Endometrium (tissue), 2 donors: ENCODE measurements around the gene NCF2.

ENCODE experiments used
- FAIRE-seq: peaks from 2 replicates; lab custom pipeline; 2012; peaks lifted over from hg19 to GRCh38; lab: Jason Lieb, UNC
- donor health status: control.
- donor health status: control.

Gene NCF2

DNA sequence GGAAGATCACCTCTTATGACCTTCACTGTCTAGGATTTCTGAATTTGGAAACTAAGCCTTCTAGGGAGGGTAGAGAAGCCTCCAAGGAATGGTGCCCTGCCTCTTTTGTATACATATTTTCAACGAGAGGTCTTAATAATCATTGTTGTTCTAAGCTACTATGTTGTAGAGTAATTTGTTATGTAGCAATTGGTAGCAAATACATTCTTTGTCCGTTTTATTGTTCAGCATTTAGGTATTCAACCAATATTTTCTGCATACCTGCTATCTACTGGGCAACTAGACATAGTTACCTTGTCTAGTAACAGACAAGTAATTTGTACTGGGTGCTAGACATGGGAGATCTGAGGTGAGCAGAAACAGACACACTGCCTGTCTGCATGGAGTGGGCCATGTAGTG is 20.8 kb upstream of the NCF2 start:
- no peak for FAIRE-seq

DNA sequence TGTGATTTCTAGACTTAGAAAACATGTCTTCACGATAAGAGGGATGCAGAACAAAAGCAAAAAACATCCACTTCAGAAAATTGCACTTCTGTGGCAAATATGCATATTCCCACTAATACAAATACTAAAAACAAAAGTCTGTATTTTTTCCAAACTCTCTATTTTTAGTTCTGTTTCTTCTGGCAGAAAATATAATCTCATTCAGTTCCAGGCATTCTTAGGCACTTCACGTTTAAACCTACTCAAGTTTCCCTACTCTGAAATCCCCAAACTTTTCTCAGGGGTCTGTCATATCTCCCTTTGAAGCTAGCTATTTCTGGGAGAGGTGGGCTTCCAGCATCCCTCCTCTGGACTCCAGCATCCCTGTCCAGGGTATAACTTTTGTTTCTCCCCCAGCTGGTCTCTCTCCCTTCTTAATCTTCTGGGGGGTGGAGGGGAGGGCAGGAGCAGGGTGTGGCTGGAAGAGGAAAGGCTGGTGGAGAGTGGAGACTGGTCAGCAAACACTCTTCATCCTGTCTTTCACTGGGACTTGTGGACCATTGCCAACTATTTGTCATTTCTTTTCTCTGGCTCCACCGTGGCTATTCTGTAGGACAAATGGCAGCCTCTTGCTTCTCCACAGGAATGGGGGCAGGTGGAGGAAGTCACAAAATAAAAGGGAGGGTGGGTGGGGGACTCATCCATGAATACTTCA is 19.6 kb upstream of the NCF2 start:
- FAIRE-seq = no peak

DNA sequence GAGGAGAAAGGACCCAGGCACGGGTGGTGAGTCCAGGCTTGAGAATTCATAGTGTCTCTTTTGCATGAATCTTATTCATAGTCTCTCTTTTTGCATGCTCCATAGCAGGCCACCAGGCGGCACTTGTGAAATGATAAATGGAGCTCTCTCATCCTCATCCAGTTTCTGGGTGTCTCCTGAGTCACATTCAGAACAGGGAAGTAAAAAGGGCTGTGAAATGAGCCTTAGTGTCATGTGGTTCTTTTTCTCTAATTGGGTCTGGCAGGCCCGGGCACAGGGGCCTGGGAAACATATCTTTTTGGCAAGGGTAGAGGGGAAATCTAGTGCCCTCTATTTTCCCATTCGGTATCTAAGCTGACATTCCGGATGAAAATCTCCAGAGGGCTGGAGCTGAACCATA is 19.1 kb upstream of the NCF2 start:
- FAIRE-seq = no peak

DNA sequence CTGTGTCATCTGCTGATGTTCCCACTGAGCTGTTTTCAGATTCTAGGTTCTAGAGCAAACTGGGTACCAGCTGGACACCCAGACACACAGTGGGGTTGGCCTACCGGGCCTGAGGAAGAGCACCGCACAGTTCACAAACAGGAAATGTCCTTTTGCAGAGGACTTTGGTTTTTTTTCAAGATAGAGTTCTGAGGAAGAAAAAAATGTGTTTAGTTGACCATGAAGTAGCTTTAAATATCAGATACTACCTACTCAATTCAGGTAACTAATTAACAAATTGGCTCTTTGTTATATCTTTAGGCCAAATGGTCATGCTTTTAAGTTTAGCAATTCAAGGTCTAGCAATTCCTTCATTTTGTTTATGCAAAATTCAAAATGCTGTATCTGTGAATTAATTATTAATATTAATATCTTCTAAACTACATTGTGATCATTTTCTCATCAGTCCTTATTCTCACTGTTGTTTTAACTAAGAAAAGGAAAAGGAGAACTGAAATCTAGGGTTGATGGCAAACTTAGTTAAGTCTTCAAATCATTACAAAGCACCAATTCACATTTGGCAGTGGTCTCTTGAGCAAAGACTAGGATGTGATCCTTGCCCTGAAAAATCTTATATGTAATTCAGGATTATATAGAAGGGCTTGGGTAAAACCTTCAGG is 17.2 kb upstream of the NCF2 start:
- no peak for FAIRE-seq

DNA sequence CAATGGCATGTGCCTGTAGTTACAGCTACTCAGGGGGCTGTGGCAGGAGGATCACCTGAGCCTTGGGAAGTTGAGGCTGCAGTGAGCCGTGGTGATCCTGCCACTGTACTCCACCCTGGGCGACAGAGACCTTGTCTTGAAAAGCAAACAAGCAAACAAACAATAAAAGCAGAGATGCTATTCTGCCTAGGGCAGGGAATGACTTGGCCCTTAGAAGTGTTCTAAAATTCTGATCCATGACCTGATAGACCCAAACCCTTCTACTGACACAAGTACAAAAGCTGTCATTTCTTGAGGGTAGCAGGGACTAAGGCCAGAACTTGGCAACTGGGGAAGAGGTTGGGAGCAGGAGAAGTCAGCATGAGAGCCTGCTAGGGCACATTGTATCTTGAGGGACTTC is 15.6 kb upstream of the NCF2 start:
- no peak for FAIRE-seq

DNA sequence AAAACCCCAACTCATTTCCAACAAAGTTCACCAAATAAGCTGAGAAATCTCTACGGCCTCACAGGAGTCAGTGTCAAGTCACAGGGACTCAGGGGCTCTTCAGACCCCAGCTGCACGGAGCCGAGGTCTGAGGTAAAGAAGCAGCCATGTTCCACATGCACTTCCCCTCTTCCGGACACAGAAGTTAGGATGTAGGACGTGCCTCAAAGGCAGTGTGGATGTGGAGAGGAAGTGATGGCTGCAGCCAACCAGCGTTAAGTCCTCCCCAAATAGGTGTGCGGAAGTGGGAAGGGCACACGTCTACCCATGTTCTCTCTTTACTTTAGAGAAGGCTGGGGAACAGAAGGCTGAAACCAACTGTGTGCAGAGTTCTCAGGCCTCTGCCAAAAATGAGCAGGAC is 14.6 kb upstream of the NCF2 start:
- FAIRE-seq = no peak

DNA sequence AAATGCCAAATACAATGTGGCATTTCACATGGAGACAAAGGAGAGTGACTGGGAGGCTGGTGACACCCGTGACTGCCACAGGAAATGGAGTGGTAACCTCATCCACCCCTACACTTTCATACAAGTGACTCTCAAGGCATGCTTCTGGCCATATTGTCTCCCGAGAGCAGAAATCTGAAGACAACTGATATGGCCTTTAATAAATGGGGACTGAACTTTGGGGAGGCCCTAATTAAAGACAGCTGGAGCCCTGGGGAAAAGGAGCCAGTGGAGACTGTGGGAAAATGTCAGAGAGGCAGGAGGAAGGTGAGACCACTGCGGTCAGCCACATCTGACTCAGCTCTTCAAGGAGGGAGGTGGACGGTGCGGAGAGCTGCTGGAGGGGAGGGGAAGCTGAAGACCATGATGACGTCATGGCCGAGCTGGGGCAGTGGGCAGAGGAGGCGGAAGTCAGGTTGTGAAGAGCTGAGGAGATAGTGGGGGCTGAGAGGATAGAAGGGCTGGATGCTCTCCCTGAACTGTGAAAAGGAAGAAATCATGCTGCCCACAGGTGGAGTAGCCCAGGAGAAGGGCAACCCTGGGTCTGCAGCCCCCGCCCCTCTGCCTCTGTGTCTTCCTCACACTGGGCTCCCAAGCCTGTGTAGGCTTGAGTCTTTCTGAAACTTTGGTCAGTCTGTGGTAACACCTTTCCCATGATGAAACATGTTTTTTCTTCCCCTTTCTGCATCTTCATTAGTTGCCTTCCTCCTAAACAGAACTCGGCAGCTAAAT is 14.0 kb upstream of the NCF2 start:
- no peak for FAIRE-seq

DNA sequence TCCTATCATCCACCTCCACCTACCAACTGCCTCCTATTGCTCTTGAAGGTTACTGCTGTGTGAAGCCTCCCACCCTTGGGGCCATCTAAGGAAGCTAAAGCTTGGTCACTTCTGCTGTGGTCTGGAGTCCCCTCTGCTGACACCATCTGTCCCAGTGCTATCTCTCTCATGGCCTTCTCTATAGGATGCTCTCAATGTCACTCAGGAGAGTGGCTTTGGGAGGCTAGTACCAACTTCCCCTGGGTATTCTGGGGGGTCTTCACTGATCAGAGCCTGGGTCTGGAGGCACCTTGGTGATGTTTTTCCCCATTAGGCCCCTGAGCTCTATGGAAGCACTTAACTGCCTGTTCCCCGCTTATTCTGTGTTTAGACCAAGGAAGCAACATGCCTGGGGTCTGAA is 12.3 kb upstream of the NCF2 start:
- no peak for FAIRE-seq

DNA sequence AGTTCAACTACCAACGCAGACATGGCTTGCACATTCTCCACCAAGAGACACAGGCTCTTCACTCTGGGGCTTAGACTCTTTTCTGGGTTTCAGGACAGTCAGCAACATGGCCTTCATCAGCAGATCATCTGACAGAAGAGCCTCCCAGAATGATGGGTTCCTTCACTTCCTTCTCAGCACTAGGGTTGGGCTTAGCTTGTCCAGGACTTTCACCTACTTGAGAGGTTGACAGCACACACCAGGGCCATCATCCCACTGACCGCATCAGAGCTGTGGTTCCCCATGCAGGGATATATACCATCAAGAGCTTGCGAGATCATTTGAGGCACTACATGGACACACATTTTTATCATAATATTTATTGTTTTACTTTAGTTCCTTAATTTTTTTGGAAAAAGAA is 10.4 kb upstream of the NCF2 start:
- no peak for FAIRE-seq

DNA sequence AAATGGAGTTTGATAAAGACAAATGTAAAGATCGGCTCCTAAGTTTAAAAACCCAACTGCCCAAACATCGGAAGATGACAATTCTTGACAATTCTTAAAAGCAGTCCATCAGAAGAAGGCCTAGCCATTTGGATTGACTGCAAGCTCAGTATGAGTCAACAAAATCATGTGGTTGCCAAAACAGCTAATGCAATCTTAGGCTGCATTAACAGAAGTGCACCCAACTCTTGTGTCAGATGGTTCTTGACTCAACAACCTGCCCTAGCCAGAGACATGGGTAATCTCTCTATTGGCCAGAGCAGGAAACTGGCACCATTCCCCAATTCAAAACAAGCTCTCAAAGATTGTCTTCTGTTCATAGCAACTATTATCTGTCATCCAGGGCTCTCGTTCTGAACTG is 9.9 kb upstream of the NCF2 start:
- FAIRE-seq = no peak

DNA sequence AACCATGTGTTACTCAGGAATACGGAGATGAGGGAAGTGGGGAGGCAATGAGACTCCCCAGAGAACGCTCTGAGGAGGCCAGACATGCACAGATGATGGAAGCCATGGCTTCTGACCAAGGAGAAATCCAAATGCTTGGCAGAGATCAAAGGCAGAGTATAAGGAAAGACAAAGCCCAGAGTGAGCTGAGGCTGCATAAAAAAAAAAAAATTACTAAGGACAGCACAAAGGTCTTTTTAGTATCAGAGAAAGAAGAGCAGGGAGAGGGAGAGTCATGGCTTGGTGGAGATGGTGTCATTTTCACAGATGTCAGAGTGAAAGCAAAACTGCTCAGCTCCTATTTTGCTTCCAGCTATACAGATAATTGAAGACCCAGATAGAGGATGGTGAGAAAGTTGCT is 8.1 kb upstream of the NCF2 start:
- no peak for FAIRE-seq

DNA sequence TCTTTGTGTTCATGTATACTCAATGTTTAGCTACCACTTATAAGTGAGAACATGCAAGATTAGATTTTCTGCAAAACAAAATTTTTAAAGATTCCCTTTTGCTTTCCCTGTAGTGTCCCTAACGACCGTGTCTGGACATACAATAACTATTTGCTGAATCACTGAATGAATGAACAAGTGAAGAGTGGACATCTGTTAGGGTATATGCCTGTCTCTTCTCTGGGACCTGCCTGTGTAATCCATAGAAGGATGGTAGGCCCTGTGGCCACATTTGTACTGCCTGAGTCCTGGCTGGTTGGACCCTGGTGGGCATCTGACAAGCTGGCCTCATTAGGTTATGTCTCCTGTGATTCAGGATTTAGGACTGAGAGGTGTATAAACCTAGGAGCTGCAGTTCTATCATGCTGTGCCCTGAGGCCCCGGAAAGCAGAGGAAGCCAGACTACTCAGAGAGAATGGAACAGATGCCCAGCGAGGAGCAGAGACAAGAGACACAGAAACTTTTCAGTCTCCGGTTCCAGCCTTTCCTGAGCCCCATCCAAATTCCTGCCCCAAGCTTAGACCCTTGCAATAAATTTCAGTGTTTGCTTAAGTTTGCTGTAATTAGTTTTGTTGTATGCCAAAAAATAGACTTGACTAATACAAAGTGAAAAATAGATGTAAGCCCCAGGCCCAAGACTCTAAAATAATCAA is 7.5 kb upstream of the NCF2 start:
- FAIRE-seq = no peak

DNA sequence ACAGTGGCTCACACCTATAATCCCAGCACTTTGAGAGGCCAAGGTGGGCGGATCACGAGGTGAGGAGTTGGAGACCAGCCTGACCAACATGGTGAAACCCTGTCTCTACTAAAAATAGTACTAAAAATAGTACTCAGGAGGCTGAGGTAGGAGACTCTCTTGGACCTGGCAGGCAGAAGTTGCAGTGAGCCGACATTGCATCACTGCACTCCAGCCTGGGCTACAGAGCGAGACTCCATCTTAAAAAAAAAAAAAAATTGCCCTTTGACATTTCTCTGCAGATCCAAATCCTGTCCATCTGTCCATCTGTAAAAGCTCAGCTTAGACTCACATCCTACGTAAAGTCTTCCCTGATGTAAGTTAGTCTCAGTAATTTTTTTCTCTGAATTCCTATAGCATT is 6.2 kb upstream of the NCF2 start:
- FAIRE-seq = no peak

DNA sequence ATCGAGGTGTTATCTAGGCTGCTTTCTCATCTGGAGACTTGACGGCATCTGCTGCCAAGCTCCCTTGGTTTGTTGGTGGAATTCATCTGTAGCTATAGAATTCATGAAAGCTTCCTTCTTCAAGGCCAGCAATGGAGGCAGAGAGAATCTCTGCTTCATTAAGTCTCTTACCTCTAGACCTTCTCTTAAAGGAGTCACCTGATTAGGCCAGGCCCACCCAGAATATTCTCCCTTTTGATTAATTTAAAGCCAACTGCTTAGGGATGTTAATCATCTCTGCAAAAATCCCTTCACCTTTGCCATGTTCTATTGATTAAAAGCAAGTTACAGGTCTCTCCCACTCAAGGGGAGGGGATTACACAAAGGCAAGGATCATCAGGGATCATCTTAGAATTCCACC is 5.3 kb upstream of the NCF2 start:
- FAIRE-seq = no peak

DNA sequence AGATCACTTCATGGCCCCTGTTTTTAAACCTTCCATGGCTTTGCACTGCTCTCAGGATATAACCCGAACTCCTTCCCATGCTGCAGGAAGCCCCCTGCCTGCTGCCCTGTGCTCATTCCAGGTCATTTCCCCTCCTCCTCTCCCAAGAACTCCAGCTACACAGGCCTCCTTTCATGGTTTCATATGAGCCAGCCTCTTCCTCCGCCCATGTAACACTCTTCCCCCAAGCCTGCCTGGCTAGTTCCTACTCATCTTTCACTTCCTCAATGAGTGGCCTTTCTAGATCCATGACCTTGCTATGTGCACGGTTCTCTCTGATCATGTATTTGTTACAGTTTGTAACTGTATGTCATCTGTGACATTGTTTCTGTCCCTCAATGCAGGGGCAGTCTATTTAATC is 3.1 kb upstream of the NCF2 start:
- no peak for FAIRE-seq

DNA sequence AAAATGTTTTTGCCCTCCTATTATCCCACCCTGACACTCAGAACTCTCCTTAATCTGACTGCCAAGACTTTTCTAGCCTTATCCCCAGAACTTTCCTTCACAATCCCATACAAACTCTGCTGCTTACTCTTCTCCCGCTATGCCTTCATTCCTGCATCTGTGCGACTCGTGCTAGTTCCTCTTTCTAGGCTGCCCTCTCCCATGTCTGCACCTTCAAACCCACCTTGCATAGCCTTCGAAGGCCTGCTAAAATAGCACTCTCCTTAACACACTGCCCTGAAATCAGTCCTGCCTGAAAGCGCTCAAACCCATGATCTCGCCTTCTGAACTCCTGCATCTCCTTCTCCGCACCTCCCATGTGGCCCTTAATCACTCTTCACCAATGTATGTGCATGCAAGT is 2.5 kb upstream of the NCF2 start:
- no peak for FAIRE-seq

DNA sequence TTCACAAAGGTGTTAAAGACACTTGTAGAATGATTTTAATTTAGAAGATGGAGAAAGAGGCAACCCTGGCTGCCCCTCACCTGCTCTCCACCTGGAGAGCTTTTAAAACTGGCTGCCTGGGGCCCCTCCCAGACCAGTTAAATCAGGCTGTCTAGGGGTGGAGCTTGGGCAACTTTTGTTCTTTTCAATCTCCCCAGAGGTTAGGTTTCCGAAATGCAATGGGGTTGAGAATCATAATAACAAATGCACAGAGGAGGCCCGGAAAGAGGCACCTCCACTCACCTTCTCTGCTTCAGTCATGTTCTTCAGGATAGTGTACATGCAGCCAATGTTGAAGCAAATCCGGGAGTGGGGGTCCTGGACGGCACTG is 400 bp downstream of the NCF2 start:
- no peak for FAIRE-seq

DNA sequence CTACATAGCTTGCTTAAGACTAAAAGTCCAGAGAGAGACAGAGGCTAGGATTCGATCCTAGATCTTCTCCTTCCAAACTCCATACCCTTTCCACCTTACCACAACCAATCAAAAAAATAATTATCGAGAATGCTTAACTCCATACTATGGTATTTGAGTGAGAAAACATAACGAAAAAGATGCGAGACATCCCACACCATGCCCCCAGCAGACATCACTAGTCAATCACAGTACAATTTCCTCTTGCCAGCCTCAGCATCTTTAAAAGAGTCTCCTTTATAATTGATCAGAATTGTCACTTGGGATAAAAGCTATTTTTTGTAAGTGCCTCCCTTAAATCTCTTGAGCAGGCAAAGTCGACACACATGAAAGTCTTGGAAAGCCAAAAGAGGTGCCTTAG is 875 bp downstream of the NCF2 start:
- FAIRE-seq = no peak

DNA sequence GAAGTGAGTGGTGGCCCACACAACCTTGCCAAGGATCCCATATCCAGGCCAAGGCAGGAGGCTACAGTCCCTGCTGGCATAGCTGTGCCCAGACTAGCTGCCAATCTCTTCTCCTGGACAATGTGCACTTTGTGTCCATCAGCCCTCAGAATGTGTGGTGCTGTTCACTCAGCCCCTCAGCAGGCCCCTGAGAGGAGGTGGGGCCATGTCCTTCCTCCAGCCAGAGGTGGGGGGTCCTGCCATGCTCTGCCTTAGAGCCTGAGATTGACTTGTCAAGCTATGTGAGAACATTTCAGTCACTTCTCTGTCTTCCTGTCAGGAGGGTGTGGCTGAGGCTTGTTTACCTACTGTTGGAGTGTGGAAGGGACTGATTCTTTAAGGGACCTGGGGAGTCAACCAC is 1.4 kb downstream of the NCF2 start:
- FAIRE-seq = no peak

DNA sequence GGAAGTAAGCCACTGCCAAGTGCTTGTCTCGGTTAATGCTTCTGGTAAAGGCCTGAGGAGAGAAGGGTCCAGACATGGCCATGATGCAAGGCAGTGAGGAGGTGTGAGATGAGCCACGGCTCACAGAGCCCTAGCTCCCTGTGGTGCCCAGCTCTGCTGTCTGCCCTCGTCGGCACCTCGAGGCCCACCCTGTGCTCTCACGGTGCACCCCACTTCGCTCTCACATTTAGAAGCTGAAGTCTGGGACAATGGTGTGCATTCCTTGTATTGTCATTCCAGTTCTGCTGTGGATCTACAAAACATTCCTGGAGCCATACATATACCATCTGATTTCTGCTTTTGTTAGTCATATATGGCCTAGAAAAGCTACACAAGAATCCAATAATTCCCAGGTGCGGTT is 3.3 kb downstream of the NCF2 start:
- no peak for FAIRE-seq

DNA sequence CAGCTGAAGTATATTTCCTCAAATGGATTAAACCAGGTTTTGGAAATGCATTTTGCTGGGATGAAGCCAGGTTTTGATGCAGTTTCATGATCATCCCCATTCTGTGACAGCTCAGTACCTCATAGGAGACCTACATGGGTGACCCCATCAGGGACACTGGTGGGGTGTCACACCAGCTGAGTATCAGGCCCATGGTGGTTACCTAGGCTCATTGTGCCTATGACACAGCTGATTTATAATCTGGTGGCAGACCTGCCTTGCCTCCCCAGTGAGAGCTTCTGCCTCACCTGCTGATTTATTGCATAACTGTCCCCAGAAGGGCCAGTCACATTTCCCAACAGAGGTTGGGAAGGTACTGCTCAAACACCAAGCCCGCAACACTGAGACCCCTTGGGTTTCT is 3.8 kb downstream of the NCF2 start:
- no peak for FAIRE-seq

DNA sequence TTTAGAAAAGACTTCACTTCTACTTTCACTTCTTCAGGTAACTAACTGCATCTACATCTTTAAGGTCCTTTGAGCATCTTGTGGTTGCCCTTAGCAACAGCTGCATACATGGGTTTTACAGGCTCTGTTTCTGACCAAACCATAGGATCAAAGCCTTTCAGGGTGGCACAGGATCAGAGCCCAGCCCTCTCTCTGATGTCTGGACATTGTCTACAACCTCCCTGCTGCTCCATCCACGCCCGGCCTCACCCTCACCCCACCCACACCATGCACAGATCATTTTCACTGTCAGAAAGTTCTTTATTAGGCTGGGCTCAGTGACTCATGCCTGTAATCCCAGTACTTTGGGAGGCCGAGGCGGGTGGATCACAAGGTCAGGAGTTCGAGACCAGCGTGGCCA is 5.2 kb downstream of the NCF2 start:
- no peak for FAIRE-seq

DNA sequence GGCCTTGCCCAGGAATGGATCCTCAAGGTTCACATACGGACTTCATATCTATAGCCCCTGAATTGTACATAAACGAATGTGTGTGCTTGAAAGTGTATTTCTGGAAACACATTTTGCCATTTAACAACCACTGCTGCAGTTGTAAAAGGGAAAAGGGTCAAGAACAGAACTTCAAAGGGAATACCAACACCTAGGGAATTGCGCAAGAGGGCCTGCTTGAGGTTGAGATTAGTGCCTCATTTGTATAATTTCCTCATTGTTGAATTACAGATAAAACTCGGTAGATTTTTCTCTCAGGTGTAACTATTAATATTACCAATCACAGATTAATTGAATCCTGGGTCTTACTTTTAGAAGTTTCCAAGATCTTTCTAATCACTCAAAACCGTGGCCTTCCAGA is 6.1 kb downstream of the NCF2 start:
- FAIRE-seq = no peak
